HG03354 (cell line): ENCODE results near the gene CFAP46.
"Not testable (repeated sequence)": the region's sequence is repeated elsewhere in the genome, so short reads cannot be mapped to it uniquely, and the experiment has no call there.

Experiments used
- ATAC-seq: cut with Tn5 transposase; IDR thresholded peaks from one replicate; pipeline ENCODE4 v1.9.1; 2021; ENCODE audit warnings: mild to moderate bottlenecking; ENCODE audit not compliant: unreplicated experiment, poor library complexity, severe bottlenecking

CFAP46 gene

DNA sequence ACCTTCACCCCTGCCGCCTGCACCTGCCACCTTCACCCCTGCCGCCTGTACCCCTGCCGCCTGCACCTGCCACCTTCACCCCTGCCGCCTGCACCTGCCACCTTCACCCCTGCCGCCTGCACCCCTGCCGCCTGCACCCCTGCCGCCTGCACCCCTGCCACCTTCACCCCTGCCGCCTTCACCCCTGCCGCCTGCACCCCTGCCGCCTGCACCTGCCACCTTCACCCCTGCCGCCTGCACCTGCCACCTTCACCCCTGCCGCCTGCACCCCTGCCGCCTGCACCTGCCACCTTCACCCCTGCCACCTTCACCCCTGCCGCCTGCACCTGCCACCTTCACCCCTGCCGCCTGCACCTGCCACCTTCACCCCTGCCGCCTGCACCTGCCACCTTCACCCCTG, 53.9 kb downstream of the CFAP46 start:
- ATAC-seq, result not testable (repeated sequence)

DNA sequence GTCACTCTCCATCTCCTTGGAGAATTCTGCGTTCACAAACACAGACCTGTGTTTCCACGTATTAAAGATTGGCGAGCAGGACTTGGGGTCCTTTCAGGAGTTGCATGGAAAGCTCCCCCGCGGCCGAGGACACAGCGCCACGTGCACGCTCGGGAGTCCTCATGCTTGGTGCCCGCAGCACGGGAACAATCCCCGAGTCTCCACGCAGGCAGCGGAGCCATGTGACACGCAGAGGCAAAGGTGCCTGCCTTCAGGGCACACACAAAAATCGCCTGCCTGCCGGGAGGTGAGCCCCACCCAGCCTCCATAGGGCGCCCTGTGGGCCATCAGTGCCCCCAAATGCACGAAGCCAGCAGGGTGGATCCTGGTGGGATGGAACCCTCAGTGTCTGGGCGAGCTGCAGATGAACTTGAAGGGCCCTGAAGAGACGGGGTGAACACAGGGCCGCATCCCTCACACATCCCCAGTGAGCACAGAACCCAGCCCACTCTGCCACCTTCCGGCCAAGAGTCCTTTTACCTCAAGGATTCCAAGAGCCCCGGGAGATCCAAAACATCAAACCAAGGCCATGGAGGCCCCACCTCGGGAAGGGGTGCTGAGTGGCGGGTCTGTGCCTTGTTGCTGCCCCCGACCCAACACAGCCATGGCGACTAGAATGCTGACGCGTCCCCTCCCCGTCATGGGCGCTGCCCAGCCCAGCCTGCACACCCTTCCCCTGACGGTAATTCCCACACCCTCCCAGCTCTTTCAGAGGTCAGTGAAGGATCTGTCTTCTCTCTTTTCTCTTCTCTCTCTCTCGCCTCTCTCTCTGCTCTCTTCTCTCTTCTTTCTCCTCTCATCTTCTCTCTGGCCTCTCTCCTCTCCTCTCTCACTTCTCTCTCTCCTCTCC, 55.9 kb downstream of the CFAP46 start:
- ATAC-seq, result no peak

DNA sequence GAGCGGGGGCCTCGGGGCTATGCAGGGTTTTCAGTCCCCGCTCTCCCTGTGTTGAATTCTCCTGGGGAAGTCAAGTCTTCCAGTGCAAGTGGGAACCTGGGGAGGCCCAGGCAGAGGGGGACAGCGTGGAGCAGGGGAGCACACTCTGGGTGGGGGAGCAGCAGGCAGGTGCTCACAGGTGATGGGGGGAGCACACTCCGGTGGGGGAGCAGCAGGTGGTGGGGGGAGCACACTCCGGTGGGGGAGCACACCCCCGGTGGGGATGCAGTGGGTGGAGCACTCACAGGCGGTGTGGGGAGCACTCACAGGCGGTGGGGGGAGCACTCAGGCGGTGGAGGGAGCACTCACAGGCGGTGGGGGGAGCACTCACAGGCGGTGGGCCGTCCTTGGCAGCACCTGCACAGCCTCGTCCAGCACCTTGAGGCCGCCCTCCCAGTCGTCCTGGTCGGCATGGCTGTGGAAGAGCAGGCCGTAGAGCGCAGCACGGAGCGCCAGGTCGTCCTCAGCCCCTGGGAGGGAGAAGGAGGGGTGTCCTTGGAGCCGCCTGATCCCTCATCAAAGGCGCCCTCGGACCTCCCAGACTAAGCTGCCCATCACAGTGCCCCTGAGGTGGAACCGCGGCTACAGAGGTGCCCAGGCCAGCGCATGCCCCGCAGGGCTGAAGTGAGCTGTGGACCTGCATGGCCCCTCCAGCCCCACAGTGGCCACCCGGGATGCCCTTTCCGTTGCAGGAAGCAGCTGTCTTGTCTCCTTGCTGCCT, 56.7 kb downstream of the CFAP46 start:
- ATAC-seq, result no peak

DNA sequence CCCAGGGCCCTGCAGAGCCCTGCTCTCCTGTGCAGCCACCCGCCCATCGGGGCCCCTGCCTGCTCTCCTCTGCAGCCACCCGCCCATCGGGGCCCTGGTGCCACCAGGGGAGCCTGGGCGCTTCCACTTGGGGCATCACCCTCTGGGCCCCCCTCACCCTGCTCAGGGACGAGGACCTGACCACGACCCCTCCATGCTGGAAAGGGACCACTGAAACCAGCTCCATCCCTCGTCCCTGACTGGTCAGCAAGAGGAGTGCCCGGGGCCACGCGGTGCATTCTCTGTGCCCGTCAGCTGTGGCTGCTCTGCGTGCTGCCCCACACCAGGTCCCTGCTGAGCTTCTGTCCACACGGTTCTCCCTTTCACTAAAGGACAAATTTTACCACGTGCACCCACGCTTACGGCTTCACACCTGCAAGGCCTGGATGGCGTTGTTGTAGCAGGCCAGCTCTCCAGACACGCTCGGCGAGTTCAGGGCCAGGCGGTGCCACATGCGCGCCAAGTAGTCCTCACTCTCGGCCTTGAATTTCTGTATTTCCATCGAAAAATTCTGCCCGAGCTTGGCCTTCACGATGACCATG, 57.6 kb downstream of the CFAP46 start:
- ATAC-seq, result no peak

DNA sequence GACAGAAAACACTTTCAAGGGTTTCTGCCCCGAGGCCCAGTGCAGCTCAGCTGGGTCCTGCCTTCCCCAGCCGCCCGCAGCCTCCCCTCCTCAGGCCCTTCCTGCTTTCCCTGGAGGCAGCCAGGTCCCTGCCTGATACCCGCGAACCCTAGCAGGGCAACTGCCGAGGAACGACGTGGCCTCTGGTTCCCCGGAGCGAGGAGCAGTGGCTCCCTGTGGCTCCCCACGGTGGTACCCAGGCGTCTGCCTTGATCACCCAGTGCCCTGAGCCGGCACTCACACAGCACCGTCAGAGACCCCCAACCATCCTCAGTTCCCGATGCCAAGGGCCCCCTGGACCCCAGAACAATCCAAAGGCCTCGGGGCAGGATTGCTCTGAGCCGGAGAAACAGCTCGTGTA, 58.3 kb downstream of the CFAP46 start:
- ATAC-seq, result no peak

DNA sequence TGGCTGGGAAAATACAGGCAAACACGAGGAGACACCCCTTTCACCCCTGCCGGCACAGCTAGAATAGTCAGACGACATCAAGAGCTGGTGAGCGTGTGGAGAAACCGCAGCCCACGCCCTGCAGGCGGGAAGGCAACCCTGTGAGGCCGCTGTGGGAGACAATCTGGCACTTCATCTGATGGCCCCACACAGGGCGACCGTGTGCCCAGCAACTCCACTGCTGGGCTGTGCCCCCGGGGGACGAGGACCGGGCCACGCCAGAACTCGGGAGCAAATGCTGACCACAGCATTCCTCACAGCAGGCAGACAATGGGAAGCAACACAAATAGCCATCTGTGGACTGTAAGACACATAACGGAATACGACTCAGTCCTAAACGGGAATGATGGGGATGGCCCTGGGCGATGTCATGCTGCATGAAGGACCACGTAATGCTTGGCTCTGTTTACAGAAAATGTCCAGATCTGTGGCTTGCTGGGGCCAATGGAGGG, 58.9 kb downstream of the CFAP46 start:
- no peak for ATAC-seq

DNA sequence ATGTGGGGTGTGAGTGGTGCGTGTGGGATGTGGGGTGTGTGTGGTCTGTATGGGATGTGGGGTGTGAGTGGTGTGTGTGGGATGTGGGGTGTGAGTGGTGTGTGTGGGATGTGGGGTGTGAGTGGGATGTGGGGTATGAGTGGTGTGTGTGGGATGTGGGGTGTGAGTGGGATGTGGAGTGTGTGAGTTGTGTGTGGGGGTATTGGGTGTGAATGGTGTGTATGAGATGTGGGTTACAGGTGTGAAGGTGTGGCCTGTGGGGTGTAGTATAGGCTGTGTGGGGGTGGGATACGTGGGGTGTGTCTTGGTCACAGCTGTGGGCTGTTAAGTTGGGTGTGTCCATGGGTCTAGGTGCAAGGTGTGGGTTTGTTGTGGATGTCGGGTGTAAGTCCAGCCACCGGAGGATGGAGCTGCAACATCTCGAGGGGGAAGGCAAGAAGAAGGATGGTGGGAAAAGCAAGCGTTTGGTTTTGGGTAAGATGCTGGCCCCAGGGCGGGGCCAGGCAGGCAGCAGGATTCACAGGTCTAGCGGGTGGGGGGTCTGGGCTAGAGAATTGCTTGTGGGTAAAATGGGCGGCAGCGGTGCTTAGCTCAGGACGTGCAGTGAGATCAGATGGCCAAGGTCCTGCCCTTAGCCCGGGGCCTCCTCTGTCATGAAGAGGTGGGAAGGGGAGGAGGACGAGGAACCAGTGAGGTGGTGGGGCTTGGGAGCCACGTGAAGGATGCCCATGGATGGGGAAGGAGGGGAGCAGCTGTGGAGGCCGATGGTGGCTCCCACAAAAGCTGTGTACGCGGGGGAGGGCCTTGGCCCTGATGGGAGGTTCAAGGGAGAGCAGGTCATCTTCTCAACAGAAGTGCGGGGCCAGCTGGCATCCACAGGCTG, 60.1 kb downstream of the CFAP46 start:
- ATAC-seq, result no peak

DNA sequence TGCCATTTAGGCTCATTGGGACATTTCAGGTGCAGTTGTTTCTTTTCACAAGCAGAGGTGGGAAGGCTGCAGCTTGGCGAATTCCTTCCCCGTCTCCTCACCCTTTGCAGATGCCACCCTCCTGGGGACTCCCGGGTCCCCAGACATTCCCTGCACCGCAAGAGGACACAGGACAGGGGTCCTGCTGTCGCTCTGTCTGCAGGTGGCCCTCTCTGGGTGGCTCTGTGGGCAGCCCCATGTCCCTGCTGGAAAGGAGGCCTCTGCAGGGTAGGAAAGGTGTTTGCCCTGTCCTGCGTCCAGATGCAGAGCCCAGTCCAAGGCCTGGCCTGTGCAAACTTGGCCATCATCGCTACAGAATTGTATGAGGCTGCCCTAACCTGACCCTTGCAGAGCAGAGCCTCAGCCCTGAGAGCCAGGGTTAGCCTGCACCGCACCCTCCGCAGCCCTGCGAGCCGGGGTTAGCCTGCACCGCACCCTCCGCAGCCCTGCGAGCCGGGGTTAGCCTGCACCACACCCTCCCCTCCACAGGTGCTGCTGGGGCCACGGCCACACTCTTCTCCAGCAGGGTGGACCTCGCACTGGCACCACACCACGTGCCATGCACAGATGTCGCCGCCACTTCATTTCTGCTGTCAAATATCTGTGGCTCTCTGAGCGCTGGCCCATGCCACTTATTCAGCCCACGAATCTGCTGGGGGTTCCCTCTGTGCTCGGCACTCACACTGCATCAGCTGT, 61.0 kb downstream of the CFAP46 start:
- ATAC-seq, result no peak

DNA sequence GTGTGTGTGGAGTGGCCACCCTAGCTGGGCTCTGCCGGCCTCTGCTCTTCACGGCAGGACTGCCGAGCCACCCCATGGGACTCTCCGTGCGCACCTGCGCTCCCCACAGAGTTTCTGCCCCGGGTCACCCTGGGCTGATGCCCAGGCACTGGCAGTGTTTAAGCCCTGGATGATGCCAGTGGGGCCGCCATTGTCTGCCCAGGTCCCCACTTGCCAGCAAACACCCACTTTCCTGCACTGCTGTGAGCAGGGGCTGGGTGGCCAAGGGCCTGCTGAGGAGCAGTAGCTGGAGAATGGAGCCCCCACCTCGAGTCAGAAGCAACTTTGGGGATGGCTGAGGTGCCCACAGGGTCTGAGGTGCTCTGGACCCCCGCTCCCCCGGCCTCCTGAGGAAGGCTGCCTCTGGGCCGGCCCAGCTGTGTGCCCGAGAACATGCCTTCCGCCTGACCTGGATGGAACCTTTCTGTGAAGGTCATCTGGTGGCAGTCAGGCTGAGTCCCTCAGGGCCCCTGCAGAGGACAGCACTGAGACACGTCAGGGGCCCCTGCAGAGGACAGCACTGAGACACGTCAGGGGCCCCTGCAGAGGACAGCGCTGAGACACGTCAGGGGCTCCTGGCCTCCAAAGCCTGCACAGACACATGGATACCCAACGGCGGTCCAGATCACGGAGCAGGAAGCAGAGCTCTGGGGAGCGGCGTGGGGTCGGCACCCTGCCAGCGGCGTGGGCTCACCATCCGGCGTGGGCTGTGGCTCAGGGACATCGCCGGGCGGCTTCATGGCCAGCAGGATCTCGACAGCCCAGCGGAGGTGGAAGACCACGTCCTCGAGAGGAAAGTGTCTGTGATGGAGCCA, 62.0 kb downstream of the CFAP46 start:
- ATAC-seq, result no peak

DNA sequence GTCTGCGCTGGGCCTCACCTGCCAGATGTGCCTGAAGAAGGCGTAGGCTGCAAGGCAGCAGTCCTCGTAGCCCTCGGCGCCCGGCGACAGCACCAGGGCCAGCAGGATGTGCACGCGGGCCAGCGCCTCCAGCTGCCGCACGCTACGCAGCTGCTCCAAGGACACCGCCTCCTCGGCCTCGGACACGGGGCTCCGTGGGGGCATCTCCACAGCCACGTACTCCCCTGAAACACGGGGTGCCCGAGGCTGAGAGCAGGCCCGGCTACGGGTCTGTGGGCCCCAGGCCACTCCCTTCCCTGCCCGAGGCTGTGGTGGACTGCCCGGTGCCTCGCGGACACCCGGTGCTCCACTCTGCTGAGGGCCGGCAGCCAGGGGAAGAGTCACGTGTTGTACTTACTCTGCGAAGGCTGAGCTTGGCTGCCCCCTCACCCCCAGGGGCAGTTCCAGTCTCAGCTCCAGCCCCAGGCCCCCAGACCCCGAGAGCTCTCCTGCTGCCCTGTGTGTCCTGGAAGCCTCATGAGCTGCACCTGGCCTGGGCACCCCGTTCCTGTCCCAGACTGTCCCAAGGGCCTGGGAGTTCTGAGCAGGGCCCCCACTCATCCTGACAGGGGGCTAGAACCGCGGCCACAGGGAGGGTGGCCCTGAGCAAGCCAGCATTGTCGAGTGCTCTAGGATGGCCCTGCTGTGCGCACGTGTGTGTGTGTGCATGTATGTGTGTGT, 62.8 kb downstream of the CFAP46 start:
- no peak for ATAC-seq

DNA sequence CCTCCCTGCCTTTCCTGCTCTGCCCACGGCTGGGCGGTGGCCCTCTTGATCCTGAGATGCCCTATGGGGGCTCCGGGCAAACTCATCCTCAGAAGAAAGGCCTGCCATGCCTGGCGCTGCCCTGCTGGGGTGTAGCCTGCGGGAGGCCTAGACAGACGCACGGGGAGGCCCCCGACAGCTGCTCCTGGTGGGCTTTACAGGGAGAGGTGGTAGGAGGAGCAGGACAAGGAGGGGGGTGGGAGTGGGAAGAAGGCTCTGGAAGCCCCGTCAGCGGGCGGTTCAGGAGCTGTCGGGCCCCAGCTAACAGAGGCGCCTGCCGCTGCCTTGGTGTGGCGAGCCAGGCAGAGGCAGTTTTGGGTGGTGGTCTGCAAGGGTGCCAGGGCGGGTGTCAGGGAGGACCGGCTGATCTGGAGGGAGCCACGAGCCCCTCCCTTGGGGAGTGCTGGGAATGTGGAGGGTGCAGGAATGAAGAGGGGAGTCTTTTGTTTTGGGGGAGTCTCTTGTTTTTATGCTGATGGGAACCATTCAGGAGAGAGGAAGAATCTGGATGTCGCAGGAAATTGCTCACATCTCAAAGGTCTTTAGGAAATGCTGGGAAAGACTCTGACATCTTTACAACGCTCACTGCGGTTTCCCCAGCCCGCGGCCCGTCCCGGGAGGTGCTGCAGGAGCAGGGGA, 63.5 kb downstream of the CFAP46 start:
- no peak for ATAC-seq

DNA sequence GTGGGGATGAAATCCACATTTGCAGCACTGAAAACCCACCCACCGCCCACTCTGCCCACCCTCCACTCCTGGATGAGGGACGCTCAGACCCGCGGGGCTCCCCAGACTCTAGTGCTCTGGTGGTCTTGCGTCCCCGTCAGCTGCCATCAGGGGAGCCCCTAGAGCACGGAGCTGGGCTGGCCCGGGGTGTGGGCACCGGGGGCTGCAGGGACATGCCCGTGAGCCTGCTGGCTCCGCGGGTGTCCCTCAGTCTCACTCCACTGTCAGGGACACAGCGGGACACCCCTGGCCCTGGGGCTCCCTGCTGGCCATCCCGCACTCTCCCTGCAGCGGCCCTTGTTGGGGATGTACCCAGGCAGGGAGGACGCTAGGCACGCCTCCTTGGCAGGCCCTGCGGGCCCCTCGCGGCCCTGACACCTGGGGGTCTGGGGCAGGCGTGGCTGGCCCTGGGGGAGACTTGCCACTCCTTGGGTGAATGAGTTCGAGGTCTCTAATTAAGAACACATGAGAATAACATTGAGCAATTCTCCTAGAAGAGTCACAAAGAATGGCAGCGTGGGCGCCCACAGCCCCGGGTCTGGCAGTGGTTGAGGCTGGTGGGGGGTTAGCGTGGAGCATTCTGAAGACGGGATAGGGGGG, 64.2 kb downstream of the CFAP46 start:
- no peak for ATAC-seq

DNA sequence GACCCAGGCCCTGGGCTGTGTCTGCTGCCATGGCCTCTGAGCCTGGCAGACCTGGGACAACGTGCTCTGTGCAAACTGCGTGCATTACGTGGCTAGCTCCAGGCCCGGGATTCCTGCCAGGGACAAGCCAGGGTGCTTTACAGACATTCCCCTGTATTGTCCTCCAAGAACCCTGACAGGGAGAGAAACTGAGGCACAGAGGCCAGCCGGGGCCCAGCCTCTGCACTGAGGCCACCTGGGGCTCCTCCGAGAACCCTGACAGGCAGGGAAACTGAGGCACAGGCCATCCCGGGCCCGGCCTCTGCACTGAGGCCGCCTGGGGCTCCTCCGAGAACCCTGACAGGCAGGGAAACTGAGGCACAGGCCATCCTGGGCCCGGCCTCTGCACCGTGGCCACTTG, 64.9 kb downstream of the CFAP46 start:
- no peak for ATAC-seq

DNA sequence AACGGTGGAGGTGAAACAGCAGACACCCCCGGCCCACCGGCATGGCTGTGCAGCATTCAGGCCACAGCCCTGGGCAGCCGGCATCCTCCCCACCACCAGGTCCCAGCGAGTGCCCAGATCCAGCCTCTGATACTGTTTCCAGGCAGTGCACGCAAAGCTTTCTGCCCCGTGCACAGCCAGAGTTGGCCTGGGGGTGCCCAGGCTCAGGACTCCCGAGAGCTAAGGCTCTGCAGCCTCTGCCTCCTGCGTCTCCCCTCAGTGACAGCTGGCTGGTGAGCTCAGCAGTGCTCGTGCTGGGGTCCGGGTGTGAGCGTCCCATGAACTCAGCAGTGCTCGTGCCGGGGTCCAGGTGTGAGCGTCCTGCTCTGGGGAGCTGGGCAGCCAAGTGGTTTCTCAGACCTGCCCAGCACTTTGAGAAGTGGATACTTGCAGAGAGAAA, 65.4 kb downstream of the CFAP46 start:
- ATAC-seq, result no peak

DNA sequence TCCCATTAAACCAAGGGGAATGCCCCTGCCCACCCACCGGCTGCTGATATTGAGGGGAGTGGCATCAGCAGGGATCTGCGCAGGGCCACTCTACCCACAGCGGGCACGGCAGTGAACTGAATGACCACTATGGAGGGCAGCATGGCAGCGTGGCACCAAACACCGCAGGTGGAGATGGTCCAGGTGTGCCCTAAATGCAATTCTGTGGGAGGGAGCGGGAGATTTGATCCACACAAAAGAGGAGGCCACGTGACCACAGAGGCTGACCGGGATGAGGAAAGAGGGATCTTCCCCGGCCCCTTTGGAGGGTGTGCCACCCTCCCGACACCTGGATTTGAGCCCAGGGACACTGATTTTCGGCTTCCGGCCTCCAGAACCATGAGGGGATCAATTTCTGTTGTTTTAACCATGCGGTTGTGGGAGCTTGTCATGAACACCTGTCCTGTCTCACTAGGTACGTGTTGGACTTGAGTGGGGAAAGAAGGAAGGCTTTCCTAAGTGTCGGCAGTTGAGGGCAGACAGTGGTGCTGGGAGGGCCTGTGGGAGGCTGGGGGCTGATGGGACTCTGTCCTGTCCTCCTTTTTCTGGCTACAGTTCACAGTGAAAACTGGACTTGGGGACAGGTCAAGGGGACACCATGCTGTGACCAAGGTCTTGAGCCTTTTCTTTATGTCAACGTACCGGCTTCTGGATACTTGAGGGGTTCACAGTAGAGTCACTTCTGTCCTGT, 66.1 kb downstream of the CFAP46 start:
- ATAC-seq, result no peak

DNA sequence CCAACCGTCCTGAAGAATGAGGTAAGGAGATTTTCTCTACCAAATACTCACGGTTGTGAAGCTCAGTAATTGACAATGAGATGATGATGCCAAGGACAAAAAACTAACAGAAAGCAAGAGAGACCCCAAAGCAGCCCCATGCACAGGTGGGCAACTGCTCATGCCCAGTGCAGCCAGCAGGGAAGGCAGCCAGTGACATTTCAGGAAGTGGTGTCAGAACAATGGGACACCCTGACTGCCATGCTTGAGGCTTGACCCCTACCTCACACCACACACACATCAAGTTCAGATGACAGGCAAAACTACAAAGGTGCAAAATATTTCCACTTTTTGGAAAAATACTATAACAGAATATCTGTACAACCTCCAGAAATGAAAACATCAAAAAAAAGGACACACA, 66.9 kb downstream of the CFAP46 start:
- ATAC-seq, result no peak
